Stimulated activated CD8-positive, alpha-beta memory T cell treated with anti-CD3 and anti-CD28 coated beads, Interleukin-7, amount 100 ng/mL, for 48 hours (primary cell): ENCODE data around the gene CLEC4F.
"Not testable (repeated sequence)": the region's sequence is repeated elsewhere in the genome, so short reads cannot be mapped to it uniquely, and the experiment has no call there.

Experiments used
- DNase-seq, 2 donors: peaks; one replicate each; pipeline ENCODE4 v3.0.0-alpha.2; 2020; ENCODE audit warnings: low read depth in 1 of 2; ENCODE audit errors: extremely low read depth in 1 of 2

CLEC4F gene

GRCh38 chr2:70826696-70827350 lies 6.4 kb upstream of the CLEC4F start:
- no peak for DNase-seq

GRCh38 chr2:70823249-70823648 lies 2.9 kb upstream of the CLEC4F start:
- no peak for DNase-seq

GRCh38 chr2:70822843-70823242 lies 2.4 kb upstream of the CLEC4F start:
- DNase-seq, result no peak

GRCh38 chr2:70817284-70817954 lies 3.0 kb downstream of the CLEC4F start:
- no peak for DNase-seq

DNA sequence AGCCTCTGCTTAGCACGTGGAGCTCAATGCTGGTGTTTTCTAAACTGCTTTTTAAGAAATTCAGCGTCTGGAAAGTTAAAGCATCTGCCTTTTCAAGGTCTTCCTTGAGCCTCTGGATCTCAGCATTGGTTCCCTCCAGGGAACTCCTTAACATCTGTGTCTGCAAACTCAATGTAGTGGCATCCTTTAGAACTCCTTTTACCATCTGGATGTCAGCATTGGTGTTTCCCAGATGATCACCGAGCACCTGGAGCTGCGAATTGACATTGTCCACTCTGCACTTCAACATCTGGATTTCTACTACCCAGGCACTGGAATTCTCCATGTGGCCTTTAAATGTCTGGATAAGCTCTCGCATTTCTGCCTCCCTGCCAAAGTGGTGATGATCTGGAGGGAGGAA lies 3.7 kb downstream of the CLEC4F start:
- DNase-seq, result no peak

DNA sequence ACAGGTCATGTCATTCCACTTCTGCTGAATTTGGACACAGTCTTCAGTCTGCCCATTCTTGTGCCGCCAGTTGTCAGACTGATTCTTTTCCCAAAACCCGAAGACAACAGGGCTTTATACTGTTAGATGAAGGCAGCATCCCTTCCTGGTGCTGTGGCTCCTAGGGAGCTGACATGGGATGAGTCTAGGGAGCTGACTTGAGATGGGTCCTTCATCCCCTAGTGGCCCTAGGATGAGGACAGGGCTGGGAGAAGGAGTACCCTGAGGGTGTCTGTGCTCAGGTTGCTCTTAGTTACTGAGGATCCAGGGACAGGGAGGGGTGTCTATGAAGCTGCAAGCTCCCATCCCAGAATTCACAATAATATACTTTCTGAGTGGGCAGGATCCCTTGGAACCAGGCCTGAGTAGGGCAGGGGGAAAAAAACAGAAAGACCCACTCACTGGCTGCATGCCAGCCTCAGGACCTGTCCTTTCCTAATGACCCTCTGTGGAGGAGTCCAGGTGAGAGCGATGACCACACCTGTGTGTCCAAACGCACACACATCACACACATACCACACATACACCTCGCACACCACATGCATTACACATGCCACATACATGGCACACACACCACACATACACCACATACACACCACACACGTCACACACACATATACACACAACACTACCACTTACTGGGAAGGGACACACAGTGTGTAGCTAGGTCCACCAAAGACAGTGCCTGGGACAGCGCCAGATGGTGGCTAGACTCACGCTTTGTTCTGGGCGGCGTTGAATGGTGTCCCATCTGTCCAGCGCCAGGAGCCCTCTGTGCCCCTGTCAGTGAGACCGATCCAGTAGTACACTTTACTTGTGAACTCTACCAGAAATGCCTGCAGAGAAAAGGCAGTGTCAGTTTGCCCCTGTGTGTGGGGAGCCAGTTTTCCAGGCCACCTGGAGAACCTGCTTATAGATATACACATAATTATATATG lies 11.1 kb downstream of the CLEC4F start:
- no peak for DNase-seq

DNA sequence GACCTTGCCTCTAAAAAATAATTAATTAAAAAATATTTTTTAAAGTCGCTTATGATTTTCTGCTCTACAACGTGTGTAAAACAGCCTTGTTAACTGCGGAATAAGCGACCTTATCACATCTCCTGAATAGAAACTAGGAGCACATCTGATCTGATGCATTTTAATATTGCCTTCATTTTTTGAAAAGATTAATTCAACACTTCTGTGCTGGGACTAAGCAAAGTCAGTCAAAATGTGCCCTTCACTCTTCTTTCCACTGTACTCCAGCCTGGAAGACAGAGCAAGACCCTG lies 12.6 kb downstream of the CLEC4F start:
- DNase-seq, result no peak

GRCh38 chr2:70807102-70807827 lies 13.1 kb downstream of the CLEC4F start:
- DNase-seq, result no peak

DNA sequence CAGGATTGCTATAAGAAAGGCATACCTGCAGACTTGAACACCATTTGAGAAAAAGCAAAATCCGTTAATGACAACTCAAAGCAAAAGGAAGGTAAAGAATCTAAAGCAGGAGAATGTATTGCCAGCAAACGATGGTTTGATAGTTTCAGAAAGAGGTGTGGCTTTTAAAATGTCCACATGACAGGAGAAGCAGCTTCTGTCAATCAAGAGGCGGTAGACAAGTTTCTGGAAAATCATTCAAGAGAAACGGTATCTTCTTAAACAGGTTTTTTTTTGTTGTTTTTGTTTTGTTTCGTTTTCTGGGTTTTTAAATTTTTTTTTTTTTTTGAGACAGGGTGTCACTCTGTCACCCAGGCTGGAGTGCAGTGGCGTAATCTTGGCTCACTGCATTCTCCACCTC lies 13.8 kb downstream of the CLEC4F start:
- no peak for DNase-seq

- no peak for DNase-seq
These were observed 14.4 kb downstream of the CLEC4F start for GRCh38 chr2:70806013-70806412.

GRCh38 chr2:70801607-70802263 lies 18.7 kb downstream of the CLEC4F start:
- no peak for DNase-seq

DNA sequence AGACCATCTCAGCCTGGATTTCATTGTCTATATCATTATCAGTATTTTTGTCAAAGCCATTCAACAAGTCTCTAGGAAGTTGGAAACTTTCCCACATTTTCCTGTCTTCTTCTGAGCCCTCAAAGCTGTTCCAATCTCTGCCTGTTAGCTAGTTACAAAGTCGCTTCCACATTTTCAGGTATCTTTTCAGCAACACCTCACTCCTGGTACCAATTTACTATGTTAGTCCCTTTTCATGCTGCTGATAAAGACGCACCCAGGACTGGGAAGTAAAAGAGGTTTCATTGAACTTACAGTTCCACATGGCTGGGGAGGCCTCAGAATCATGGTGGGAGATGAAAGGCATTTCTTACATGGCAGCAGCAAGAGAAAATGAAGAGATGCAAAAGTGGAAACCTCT lies 20.7 kb downstream of the CLEC4F start:
- no peak for DNase-seq

GRCh38 chr2:70797996-70798395 lies 22.4 kb downstream of the CLEC4F start:
- not testable (repeated sequence) for DNase-seq

DNA sequence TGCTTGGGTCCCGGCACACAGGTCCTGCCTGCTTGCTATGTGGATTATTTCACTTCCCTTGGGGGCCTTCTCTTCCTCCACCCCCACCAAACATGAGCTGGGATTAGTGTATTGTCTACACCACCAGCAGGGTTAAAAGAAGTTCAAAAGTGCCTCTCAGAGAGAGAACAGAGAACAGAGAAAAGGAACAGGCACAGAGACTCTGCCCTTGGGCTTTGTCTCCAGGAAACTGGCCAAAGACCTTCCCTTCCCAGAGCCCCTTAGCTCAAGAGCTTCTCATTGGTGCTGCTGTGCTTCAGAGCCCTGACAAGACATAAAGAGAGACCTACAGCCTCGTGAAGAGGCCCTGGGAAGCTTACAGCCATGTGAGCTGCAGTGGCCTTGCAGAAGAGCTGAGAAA lies 22.9 kb downstream of the CLEC4F start:
- no peak for DNase-seq

DNA sequence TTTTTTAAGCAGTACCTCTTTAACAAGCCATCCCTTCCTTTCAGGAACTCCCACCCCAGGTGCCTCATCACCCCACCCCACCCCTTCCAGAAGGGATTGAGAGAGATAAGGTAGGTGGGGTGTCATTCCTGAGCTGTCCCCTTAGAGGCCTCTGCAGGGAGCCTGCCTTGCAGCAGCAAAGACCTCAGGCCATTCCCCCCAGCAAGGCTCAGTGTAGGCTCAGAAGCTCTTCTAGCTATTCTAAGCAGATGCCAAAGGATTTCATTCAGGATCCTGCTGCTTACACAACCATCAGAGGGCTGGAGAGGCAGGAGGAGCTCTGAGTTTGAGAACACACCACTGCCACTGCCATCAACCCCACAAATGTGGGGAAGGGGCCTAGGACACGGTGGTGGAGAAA lies 24.1 kb downstream of the CLEC4F start:
- DNase-seq, result no peak

GRCh38 chr2:70795164-70795995 lies 25.0 kb downstream of the CLEC4F start:
- no peak for DNase-seq

GRCh38 chr2:70793450-70793849 lies 26.9 kb downstream of the CLEC4F start:
- DNase-seq, result no peak

DNA sequence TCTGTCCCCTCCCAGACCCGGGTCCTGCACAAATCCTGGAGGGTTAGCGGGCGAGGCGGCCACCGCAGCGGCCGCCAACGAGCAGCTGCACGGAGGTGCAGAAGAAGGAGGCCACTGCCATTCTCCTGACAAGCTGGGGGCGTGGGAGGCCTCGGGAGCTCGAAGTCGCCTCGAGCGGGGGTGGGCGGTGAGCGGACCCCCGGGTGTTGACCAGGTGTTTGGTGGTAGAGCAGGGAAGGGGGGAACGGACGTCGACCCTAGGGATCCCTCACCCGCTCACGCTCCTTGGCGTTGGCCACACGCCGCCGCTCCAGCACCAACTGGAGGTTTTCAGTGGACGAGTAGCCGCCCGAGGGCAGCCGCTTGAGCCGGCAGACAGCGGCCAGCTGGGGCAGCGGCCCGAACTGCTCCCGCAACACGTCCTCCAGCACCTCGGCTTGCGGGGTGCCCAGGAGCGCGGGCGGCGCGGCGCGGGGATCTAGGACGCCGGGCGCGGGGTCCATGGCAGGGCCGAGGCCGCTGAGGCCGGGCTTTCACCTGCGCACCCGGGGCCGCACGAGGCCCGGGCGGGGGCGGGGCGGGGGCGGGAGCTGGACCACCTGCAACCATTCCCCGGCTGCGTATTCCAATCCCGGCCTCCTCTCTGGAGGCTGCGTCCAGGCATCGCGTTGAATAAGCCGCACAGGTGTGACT lies 30.1 kb downstream of the CLEC4F start, which contains the start of gene FIGLA:
Gene FIGLA (minus strand): TSS at position 508 of the 693 bp plus-strand sequence. CDS start 5 bp downstream, at position 503.
- DNase-seq, result no peak
